ENCODE data around the gene CDH4. TPM values are rescaled to one million over a fixed set of nuclear protein-coding genes. Genes with fewer than 3 reads are reported as not detected.

Gene CDH4
- total RNA-seq, 1 donor from 2014 or later, result 2.9 TPM

GRCh38 chr20:61459266-61459665, 207.2 kb downstream of the CDH4 start:
- no peaks in the 10 kb centered on the region for H3F3A ChIP-seq (ENCODE audit: low read depth)
- no peaks in the 10 kb centered on the region for H4K20me1 ChIP-seq (ENCODE audit: low read depth)
- Mint-ChIP-seq H3K4me3 (no peak overlapping the region), H3K4me1 (peaks cover 22% of the 10 kb centered on the region), H3K27ac (no peak overlapping the region), H3K27me3 (ENCODE audit: insufficient read depth, low read depth) (peaks cover 10% of the 10 kb centered on the region), H3K36me3 (peaks cover 4% of the 10 kb centered on the region), H3K9me3 (peaks cover 26% of the 10 kb centered on the region)
- TF ChIP-seq EZH2phosphoT487 (IDR thresholded peaks at IDR 0.05), result no peak
- no peak for TF ChIP-seq CTCF (IDR thresholded peaks at IDR 0.05)
- TF ChIP-seq EZH2 (IDR thresholded peaks at IDR 0.05), result no peak
- no peak overlapping the region for H3K4me2 ChIP-seq
- DNase-seq (ENCODE audit: low spot score), result no peak
- no peak overlapping the region for H3K27ac ChIP-seq
- H3K4me3 ChIP-seq, result no peak overlapping the region
- H3K4me1 ChIP-seq, result no peaks in the 10 kb centered on the region
- H3K9me3 ChIP-seq (ENCODE audit: low read depth), result no peaks in the 10 kb centered on the region
- no peak overlapping the region for H2AFZ ChIP-seq (replicated peaks)
- H3K79me2 ChIP-seq (ENCODE audit: low read depth), result no peaks in the 10 kb centered on the region
- H3K36me3 ChIP-seq, result no peaks in the 10 kb centered on the region
- H3K27me3 ChIP-seq, result no peaks in the 10 kb centered on the region
- H3K9ac ChIP-seq, result no peak overlapping the region

GRCh38 chr20:61459705-61460104, 207.6 kb downstream of the CDH4 start:
- peaks cover 26% of the 10 kb centered on the region for H3K4me1 Mint-ChIP-seq
- H3K4me2 ChIP-seq, result no peak overlapping the region
- no peaks in the 10 kb centered on the region for H4K20me1 ChIP-seq (ENCODE audit: low read depth)
- no peaks in the 10 kb centered on the region for H3K36me3 ChIP-seq
- H2AFZ ChIP-seq (replicated peaks), result no peak overlapping the region
- H3K79me2 ChIP-seq (ENCODE audit: low read depth), result no peaks in the 10 kb centered on the region
- peaks cover 4% of the 10 kb centered on the region for H3K36me3 Mint-ChIP-seq
- H3K4me3 Mint-ChIP-seq, result no peak overlapping the region
- peaks cover 26% of the 10 kb centered on the region for H3K9me3 Mint-ChIP-seq
- no peaks in the 10 kb centered on the region for H3F3A ChIP-seq (ENCODE audit: low read depth)
- H3K27me3 ChIP-seq, result no peaks in the 10 kb centered on the region
- no peak for TF ChIP-seq CTCF (IDR thresholded peaks at IDR 0.05)
- TF ChIP-seq EZH2 (IDR thresholded peaks at IDR 0.05), result no peak
- no peak for TF ChIP-seq EZH2phosphoT487 (IDR thresholded peaks at IDR 0.05)
- H3K27ac ChIP-seq, result no peak overlapping the region
- no peak overlapping the region for H3K27ac Mint-ChIP-seq
- peaks cover 10% of the 10 kb centered on the region for H3K27me3 Mint-ChIP-seq (ENCODE audit: insufficient read depth, low read depth)
- H3K4me1 ChIP-seq, result no peaks in the 10 kb centered on the region
- H3K4me3 ChIP-seq, result no peak overlapping the region
- H3K9me3 ChIP-seq (ENCODE audit: low read depth), result no peaks in the 10 kb centered on the region
- DNase-seq (ENCODE audit: low spot score), result no peak
- no peak overlapping the region for H3K9ac ChIP-seq

- TF ChIP-seq EZH2phosphoT487 (IDR thresholded peaks at IDR 0.05) (no peak), CTCF (IDR thresholded peaks at IDR 0.05) (peak; percentile 10)
- Histone ChIP-seq H3F3A (ENCODE audit: low read depth) (no peaks in the 10 kb centered on the region), H3K79me2 (ENCODE audit: low read depth) (no peaks in the 10 kb centered on the region), H3K27me3 (no peaks in the 10 kb centered on the region), H3K36me3 (no peaks in the 10 kb centered on the region), H2AFZ (replicated peaks) (no peak overlapping the region), H4K20me1 (ENCODE audit: low read depth) (no peaks in the 10 kb centered on the region), H3K27ac (no peak overlapping the region), H3K4me1 (no peaks in the 10 kb centered on the region), H3K4me2 (no peak overlapping the region), H3K9ac (no peak overlapping the region), H3K9me3 (ENCODE audit: low read depth) (no peaks in the 10 kb centered on the region), H3K4me3 (no peak overlapping the region)
- H3K4me1 Mint-ChIP-seq, result peaks cover 32% of the 10 kb centered on the region
- H3K9me3 Mint-ChIP-seq, result peaks cover 26% of the 10 kb centered on the region
- H3K36me3 Mint-ChIP-seq, result peaks cover 4% of the 10 kb centered on the region
- peaks cover 7% of the 10 kb centered on the region for H3K27me3 Mint-ChIP-seq (ENCODE audit: insufficient read depth, low read depth)
- no peak overlapping the region for H3K4me3 Mint-ChIP-seq
- DNase-seq (ENCODE audit: low spot score), result no peak
- no peak overlapping the region for H3K27ac Mint-ChIP-seq
Observed at GRCh38 chr20:61460261-61461052, 208.4 kb downstream of the CDH4 start.

All from neural progenitor cell (in vitro differentiated cells).